ENCODE measurements around the gene GRIN3B.

DNA sequence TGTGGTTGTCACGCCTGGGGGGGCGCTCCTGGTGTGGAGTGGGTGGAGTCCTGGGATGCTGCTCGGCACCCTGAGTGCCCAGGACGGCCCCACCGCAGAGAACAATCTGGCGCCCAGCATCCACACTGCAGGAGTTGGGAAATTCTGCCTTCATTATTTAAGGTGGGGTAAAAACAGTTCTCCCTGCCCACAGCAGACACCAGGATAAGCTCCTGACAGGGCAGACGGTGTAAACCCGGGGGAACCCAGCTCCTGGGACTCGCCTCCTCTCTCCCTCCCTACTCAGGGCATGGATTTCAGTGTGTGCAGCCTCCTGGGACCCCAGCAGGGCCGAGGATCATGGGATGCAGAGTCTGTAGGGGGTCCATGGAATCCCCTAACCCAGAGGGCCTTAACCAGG, 23.7 kb upstream of the GRIN3B start:
- TF ChIP-seq, protein P1, sequence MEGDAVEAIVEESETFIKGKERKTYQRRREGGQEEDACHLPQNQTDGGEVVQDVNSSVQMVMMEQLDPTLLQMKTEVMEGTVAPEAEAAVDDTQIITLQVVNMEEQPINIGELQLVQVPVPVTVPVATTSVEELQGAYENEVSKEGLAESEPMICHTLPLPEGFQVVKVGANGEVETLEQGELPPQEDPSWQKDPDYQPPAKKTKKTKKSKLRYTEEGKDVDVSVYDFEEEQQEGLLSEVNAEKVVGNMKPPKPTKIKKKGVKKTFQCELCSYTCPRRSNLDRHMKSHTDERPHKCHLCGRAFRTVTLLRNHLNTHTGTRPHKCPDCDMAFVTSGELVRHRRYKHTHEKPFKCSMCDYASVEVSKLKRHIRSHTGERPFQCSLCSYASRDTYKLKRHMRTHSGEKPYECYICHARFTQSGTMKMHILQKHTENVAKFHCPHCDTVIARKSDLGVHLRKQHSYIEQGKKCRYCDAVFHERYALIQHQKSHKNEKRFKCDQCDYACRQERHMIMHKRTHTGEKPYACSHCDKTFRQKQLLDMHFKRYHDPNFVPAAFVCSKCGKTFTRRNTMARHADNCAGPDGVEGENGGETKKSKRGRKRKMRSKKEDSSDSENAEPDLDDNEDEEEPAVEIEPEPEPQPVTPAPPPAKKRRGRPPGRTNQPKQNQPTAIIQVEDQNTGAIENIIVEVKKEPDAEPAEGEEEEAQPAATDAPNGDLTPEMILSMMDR (IDR thresholded peaks at IDR 0.05): no peak
- TF ChIP-seq POLR2A (IDR thresholded peaks at IDR 0.05): no peak

Data from vagina (tissue), 2 donors.